MM.1S (cell line): ENCODE results near the gene LRRN4.

ENCODE experiments used
- CTCF ChIP-seq: fragments of 300-600 bp; sonication (generic); IDR thresholded peaks from 2 replicates; pipeline ENCODE4 v1.5.1; 2016; ENCODE audit warnings: antibody characterized with exemption, low read length, mixed read lengths
- EZH2phosphoT487 ChIP-seq: fragments of 300-600 bp; sonication (generic); IDR thresholded peaks from 2 replicates; pipeline ENCODE4 v1.6.1; 2018; ENCODE audit warnings: antibody characterized with exemption, low read length

- TF ChIP-seq CTCF (no peak), EZH2phosphoT487 (no peak)
These were observed 9.7 kb downstream of the LRRN4 start for GRCh38 chr20:6044115-6044514.
